Thyroid gland (tissue), 4 donors: ENCODE data around the gene DUSP15. TPM values are rescaled to one million over a fixed set of nuclear protein-coding genes. Genes with fewer than 3 reads are reported as not detected.

ENCODE experiments used
- DNase-seq, 2 donors: peaks; one replicate each; pipeline ENCODE4 v3.0.0-alpha.2; 2019
- H3K27ac ChIP-seq, 3 donors: fragments of 200-600 bp; sonication (generic); 1 replicate in 2 of 3; 2 replicates in 1 of 3; pipeline ENCODE4 v1.5.1; 2016 to 2019; ENCODE audit warnings: mild to moderate bottlenecking in 1 of 3, moderate library complexity in 1 of 3
- H3K27me3 ChIP-seq: fragments of 200-600 bp; sonication (generic); one replicate; pipeline ENCODE4 v1.5.1; 2019
- H3K36me3 ChIP-seq, 2 donors: fragments of 200-600 bp; sonication (generic); one replicate each; pipeline ENCODE4 v1.5.1; 2016 to 2019
- H3K4me1 ChIP-seq, 2 donors: fragments of 200-600 bp; sonication (generic); one replicate each; pipeline ENCODE4 v1.5.1; 2017 to 2019
- H3K4me3 ChIP-seq, 3 donors: fragments of 200-600 bp; sonication (generic); replicated peaks in 1 of 3; 1 replicate in 2 of 3; 2 replicates in 1 of 3; pipeline ENCODE4 v1.5.1; 2016; ENCODE audit warnings: mild to moderate bottlenecking in 1 of 3
- H3K9me3 ChIP-seq: fragments of 200-600 bp; sonication (generic); one replicate; pipeline ENCODE4 v1.5.1; 2017
- POLR2A ChIP-seq, 2 donors: fragments of 450-650 bp; IDR thresholded peaks; one replicate each; pipeline ENCODE4 v1.6.1; 2017; ENCODE audit warnings: antibody characterized with exemption in 2 of 2, mild to moderate bottlenecking in 2 of 2, moderate library complexity in 1 of 2
- WGBS, 2 donors: methylation state at CpG; one replicate each; pipeline ENCODE4 v1.1.5; 2017; 5-methylcytosine and 5-hydroxymethylcytosine counted together
- intact Hi-C: fragments of 100-400 bp; cut with DNase I; formaldehyde crosslinking; loops from one replicate; pipeline ENCODE4 v1.15.1; 2023
- total RNA-seq, 4 donors: library from RNA; depleted of rRNA; stranded (reverse); fragments of >200 nt; gene quantifications; one replicate each; pipeline ENCODE4 v1.2.3, GENCODE V29; 2016
- TF ChIP-seq, protein P1 (sequence below), 6 experiments: fragments of 200-600 bp in 3 of 6; fragments of 450-650 bp in 3 of 6; sonication (generic) in 3 of 6; IDR thresholded peaks; one replicate each; pipeline ENCODE4 v1.5.1; 2016 to 2019; ENCODE audit warnings: antibody characterized with exemption in 6 of 6, mild to moderate bottlenecking in 2 of 6, inconsistent platforms in 1 of 6, moderate library complexity in 1 of 6

Gene DUSP15
- total RNA-seq, 4 donors from 2014 or later, result 5.4 to 9.1 (median 7.0) TPM

DNA sequence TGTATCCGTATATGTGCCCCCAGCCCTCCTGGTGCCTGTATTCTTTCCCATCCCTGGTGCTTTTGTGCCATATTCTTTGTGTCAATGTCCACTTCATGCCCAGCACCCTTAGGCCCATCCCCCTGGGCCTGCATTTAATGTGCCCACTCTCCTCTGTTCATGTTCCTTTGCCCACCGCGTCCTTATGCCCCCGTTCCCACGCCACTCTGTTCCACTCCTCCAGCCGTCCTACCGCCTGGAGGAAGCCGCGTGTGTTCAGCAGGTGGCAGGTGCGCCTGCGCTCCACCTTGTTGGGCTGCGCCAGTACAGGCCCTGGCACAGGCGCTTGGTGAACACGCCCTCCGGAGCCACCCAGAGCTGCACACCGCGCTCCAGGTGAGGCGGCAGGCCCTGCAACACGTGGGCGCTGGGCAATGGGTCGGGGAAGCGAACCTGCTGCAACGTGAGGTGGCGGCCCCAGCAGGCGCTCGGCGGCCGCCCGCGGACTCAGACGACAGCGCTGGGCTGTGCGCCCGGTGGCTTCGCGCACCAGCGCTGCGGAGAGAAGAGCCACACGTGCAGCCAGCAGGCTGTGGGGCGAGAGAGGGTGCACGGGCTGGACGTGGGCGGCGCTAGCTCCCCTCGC, 20.9 kb downstream of the DUSP15 start:
- Histone ChIP-seq H3K4me3 (peak overlapping the region in 1 of 3 donors; percentile 4), H3K36me3 (no peaks in the 10 kb centered on the region), H3K9me3 (no peaks in the 10 kb centered on the region), H3K27ac (no peak overlapping the region), H3K27me3 (no peaks in the 10 kb centered on the region), H3K4me1 (peaks cover 0 to 3% of the 10 kb centered on the region in 2 donors)
- intact Hi-C loops, result no loop called here
- peak; percentile 77 to 88 for DNase-seq
- TF ChIP-seq, protein P1, sequence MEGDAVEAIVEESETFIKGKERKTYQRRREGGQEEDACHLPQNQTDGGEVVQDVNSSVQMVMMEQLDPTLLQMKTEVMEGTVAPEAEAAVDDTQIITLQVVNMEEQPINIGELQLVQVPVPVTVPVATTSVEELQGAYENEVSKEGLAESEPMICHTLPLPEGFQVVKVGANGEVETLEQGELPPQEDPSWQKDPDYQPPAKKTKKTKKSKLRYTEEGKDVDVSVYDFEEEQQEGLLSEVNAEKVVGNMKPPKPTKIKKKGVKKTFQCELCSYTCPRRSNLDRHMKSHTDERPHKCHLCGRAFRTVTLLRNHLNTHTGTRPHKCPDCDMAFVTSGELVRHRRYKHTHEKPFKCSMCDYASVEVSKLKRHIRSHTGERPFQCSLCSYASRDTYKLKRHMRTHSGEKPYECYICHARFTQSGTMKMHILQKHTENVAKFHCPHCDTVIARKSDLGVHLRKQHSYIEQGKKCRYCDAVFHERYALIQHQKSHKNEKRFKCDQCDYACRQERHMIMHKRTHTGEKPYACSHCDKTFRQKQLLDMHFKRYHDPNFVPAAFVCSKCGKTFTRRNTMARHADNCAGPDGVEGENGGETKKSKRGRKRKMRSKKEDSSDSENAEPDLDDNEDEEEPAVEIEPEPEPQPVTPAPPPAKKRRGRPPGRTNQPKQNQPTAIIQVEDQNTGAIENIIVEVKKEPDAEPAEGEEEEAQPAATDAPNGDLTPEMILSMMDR (IDR thresholded peaks at IDR 0.05), result no peak
- TF ChIP-seq POLR2A (IDR thresholded peaks at IDR 0.05), result no peak
- 25 to 44% methylated on average over 13 to 36 of the region's 45 CpGs for WGBS, 2 donors

DNA sequence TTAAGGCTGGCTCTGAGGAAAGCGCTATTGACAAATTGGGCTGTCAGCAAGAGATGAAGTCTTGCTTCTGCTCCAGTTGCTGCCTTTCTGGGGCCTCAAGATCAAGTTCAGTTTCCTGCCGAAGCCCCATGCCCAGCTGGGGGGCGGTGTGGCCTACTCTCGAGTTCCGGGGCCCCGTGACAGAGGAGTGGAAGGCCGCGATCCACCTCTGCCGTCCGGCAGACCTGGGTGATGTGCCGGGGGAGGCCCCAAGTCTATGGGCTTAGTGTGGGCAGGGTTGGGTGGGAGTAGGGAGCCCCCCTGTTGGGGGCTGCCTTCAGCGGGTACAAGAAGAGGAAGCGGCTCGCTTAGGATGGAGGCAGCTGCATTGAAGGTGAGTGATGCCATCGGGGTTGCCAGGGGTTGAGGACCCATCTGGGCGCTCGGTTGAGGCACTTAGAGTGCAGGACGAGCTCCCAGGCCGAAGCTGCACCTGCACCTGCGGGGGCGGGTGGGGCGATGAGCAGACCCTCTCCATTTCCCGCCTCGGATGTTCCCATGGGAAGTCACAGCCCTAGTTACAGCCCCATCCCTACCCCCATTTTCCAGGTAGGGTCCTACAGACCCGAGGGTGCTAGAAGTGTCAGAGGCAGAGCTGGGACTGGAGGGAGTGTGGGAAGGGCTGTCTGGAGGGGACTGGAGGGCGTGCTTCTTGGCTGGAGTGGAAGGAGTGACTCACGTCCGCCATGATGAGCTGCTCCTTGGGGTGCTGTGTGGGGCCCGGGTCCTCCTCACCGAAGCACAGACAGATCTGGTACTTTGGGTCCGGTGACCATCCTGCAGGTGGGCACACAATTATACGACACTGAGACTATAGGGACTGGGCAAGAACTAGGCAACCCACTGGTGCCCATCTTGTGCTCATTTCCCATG, 22.0 kb downstream of the DUSP15 start:
- DNase-seq, result no peak
- intact Hi-C loops, result no loop called here
- H3K4me1 ChIP-seq, result peaks cover 0 to 6% of the 10 kb centered on the region in 2 donors
- no peak overlapping the region for H3K27ac ChIP-seq
- no peaks in the 10 kb centered on the region for H3K36me3 ChIP-seq
- no peak for TF ChIP-seq POLR2A (IDR thresholded peaks at IDR 0.05)
- TF ChIP-seq, protein P1 (IDR thresholded peaks at IDR 0.05), result no peak
- H3K4me3 ChIP-seq, result no peak overlapping the region
- H3K27me3 ChIP-seq, result no peaks in the 10 kb centered on the region
- 88% methylated on average over 19 to 29 of the region's 32 CpGs for WGBS, 2 donors
- no peaks in the 10 kb centered on the region for H3K9me3 ChIP-seq

DNA sequence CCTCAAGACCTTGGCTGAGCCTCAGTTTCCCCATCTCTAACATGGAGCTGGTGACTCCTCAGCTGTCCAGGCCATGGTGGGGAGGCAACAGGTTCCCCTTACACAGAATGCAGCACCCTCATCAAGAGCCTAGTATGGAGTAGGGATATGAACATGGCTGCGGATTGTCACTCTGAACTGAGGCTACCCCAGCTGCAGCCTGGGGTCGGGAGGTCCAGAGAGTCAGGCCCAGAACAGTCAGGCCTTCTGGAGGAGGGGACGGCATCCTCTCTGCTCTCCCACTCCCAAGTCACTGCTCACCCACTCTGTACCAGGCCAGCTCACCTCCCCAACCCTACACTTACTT, 23.6 kb downstream of the DUSP15 start:
- no peaks in the 10 kb centered on the region for H3K36me3 ChIP-seq
- H3K27ac ChIP-seq, result no peak overlapping the region
- no peak overlapping the region for H3K4me3 ChIP-seq
- H3K9me3 ChIP-seq, result no peaks in the 10 kb centered on the region
- peaks cover 0 to 10% of the 10 kb centered on the region in 2 donors for H3K4me1 ChIP-seq
- H3K27me3 ChIP-seq, result no peaks in the 10 kb centered on the region
- intact Hi-C loops, result no loop called here
- TF ChIP-seq POLR2A (IDR thresholded peaks at IDR 0.05), result no peak
- TF ChIP-seq, protein P1 (IDR thresholded peaks at IDR 0.05), result no peak
- DNase-seq, result no peak
- 73 to 83% methylated on average over 3 of the region's 3 CpGs for WGBS, 2 donors

DNA sequence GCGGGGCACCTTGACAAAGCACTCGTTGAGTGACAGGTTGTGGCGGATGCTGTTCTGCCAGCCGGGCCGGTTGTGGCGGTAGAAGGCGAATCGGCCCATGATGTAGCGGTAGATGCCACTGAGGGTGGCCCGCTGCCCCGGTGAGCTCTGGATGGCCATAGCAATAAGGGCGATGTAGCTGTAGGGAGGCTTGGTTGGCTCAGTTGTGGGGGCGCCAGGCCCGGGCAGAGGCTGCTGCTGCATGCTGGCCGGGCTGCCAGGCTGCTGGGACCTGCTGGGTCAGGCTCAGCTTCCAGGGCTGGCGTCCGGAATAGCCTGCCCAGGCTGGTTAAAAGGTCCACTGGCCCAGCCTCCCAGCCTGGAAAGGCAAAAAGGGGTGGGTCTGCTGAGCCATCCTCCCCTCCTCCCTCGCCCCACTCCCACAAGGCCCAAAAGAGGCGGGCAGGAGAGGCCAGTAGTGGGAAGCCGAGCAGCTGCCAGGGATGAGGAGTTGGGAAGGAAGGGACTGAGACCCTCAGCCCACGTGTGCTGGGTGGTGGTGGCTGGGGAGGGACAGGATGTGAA, 24.9 kb downstream of the DUSP15 start, which contains the start of gene FOXS1:
TSS of gene FOXS1 (minus strand) at position 305 of the 564 bp plus-strand sequence. CDS start at position 243, 62 bp downstream.
- 46 to 74% methylated on average over 4 to 21 of the region's 21 CpGs for WGBS, 2 donors
- no peak within 1 kb of the TSS for H3K4me3 ChIP-seq

More for the DNA sequence above, 24.9 kb downstream of the DUSP15 start, which contains the start of gene FOXS1:
- H3K27ac ChIP-seq, result peak within 1 kb of the TSS in 2 of 3 donors; percentile 24 to 33
- intact Hi-C loops, result no loop called here
- H3K36me3 ChIP-seq, result no peaks in the 10 kb centered on the region
- DNase-seq, result no peak
- peaks cover 0 to 10% of the 10 kb centered on the region in 2 donors for H3K4me1 ChIP-seq
- no peaks in the 10 kb centered on the region for H3K9me3 ChIP-seq
- no peaks in the 10 kb centered on the region for H3K27me3 ChIP-seq
- peak in 1 of 2 donors; percentile 31 for TF ChIP-seq POLR2A (IDR thresholded peaks at IDR 0.05)
- TF ChIP-seq, protein P1 (IDR thresholded peaks at IDR 0.05), result no peak
